ENCODE measurements around the gene EFCAB11. TPM values are rescaled to one million over a fixed set of nuclear protein-coding genes. Genes with fewer than 3 reads are reported as not detected.

EFCAB11 gene
- total and polyA plus RNA-seq, 9 of the 15 experiments (the other 6 are each of a cell fraction or from before 2014, with no cell fraction given): 13.4 to 37.9 (median 17.4) TPM

DNA sequence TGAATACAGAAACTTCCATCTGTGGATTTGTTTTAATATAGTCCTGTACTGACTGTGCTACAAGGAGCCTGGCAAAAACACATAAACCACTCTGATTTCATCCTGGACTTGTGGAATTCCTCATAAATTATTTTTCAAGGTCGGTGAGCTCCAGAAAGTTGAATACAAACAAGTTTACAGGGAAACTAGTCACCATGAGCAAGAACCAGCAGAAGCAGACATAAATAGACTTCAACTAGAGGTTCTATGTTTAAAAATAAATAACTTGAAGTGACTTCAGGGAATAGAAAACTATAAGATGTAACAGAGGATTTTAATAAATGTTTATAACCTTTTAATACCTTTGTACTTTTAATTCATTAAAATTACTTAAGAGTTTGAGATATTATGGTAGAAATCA lies 63.5 kb downstream of the EFCAB11 start:
- no TSS peak for BruUV-seq (replicated peaks)
- 7% methylated on average over 1 of the region's 1 CpG for WGBS (ENCODE audit: insufficient coverage, low coverage, missing lambda C conversion rate)
- H3K4me1 ChIP-seq (replicated peaks in 1 of 2; ENCODE audit: control insufficient read depth in 2 of 2, insufficient read depth in 2 of 2, low read length in 2 of 2): no peaks in the 10 kb centered on the region
- no peaks in the 10 kb centered on the region for H3K36me3 ChIP-seq (ENCODE audit: control insufficient read depth, insufficient read depth, low read length)
- no peak for DNase-seq (ENCODE audit: extremely low read depth in 1 of 4, low spot score in 3 of 4)
- H3K4me3 ChIP-seq: no peak overlapping the region
- H3K9me3 ChIP-seq (replicated peaks; ENCODE audit: control insufficient read depth, insufficient read depth, low read depth, low read length): no peaks in the 10 kb centered on the region
- no peaks in the 10 kb centered on the region for H4K20me1 ChIP-seq (replicated peaks; ENCODE audit: control insufficient read depth, insufficient read depth, low read length)
- H3K27me3 ChIP-seq (ENCODE audit: control insufficient read depth in 2 of 2, insufficient read depth in 2 of 2, low read length in 2 of 2): no peaks in the 10 kb centered on the region
- in situ Hi-C loops (cut with MboI): no loop called here
- ChIA-PET CTCF (ENCODE audit: low intra/inter-chr PET ratio) (no interaction called here), POLR2A (no interaction called here)
- TF ChIP-seq NRF1 (conservative IDR thresholded peaks at IDR 0.05 in 1 of 2, IDR thresholded peaks at IDR 0.05 in 1 of 2): no peak
- TF ChIP-seq ZNF41 (CRISPR knock-in tag; conservative IDR thresholded peaks at IDR 0.05): peak; percentile 94
- H3K27ac ChIP-seq (ENCODE audit: extremely low read depth, low read depth, low read length): no peak overlapping the region
- no peaks in the 10 kb centered on the region for H3K9me1 ChIP-seq (ENCODE audit: control insufficient read depth, insufficient read depth, low read length)
- H3K4me2 ChIP-seq (ENCODE audit: insufficient read depth, low read length): no peak overlapping the region
- H3K79me2 ChIP-seq (ENCODE audit: control insufficient read depth, insufficient read depth, low read length): no peaks in the 10 kb centered on the region
- no peak overlapping the region for H3K9ac ChIP-seq (ENCODE audit: insufficient read depth in 1 of 2, low read depth in 2 of 2, low read length in 2 of 2)
- H2AFZ ChIP-seq (ENCODE audit: low read depth, low read length): no peak overlapping the region
- no peak for FAIRE-seq
- ATAC-seq: no peak
- intact Hi-C loops (cut with micrococcal nuclease): no loop called here

DNA sequence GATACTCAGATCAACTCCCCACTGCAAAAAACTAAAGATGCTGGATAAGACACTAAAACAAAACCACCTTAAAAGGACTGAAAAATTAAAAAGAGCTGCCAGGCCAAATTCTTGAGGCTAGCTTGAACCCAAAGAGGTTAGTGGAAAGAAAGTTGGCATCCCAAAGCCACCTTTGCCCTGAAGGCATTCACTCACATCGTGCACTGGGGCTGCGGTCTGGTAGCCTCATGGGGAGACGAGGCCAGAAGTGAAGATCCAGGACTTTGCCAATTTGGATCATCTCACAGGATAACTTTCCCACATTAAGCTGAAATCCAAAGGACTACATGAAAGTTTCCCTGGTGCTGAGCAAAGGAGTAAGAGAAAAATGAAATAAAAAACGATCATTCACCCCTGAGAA lies 63.9 kb downstream of the EFCAB11 start:
- Histone ChIP-seq H3K4me2 (ENCODE audit: insufficient read depth, low read length) (no peak overlapping the region), H3K4me1 (replicated peaks in 1 of 2; ENCODE audit: control insufficient read depth in 2 of 2, insufficient read depth in 2 of 2, low read length in 2 of 2) (no peaks in the 10 kb centered on the region), H3K36me3 (ENCODE audit: control insufficient read depth, insufficient read depth, low read length) (no peaks in the 10 kb centered on the region), H3K9ac (ENCODE audit: insufficient read depth in 1 of 2, low read depth in 2 of 2, low read length in 2 of 2) (no peak overlapping the region), H4K20me1 (replicated peaks; ENCODE audit: control insufficient read depth, insufficient read depth, low read length) (no peaks in the 10 kb centered on the region), H3K9me1 (ENCODE audit: control insufficient read depth, insufficient read depth, low read length) (no peaks in the 10 kb centered on the region), H3K27ac (ENCODE audit: extremely low read depth, low read depth, low read length) (no peak overlapping the region), H2AFZ (ENCODE audit: low read depth, low read length) (no peak overlapping the region), H3K27me3 (ENCODE audit: control insufficient read depth in 2 of 2, insufficient read depth in 2 of 2, low read length in 2 of 2) (no peaks in the 10 kb centered on the region), H3K79me2 (ENCODE audit: control insufficient read depth, insufficient read depth, low read length) (no peaks in the 10 kb centered on the region), H3K9me3 (replicated peaks; ENCODE audit: control insufficient read depth, insufficient read depth, low read depth, low read length) (no peaks in the 10 kb centered on the region), H3K4me3 (no peak overlapping the region)
- no peak for FAIRE-seq
- no TSS peak for BruUV-seq (replicated peaks)
- DNase-seq (ENCODE audit: extremely low read depth in 1 of 4, low spot score in 3 of 4): no peak
- 36% methylated on average over 4 of the region's 4 CpGs for WGBS (ENCODE audit: insufficient coverage, low coverage, missing lambda C conversion rate)
- ChIA-PET CTCF (ENCODE audit: low intra/inter-chr PET ratio) (no interaction called here), POLR2A (no interaction called here)
- in situ Hi-C loops (cut with MboI) (no loop called here), intact Hi-C loops (cut with micrococcal nuclease) (no loop called here)
- no peak for ATAC-seq
- TF ChIP-seq CREB1 (IDR thresholded peaks at IDR 0.05) (no peak), CREB1 (CRISPR knock-in tag; IDR thresholded peaks at IDR 0.05) (no peak), ZBTB8A (IDR thresholded peaks at IDR 0.05; ENCODE audit: partially characterized antibody) (no peak), CBX2 (IDR thresholded peaks at IDR 0.05; ENCODE audit: insufficient read depth, low read length, poor library complexity, severe bottlenecking) (no peak), NCOR1 (IDR thresholded peaks at IDR 0.05) (no peak), ZC3H11A (IDR thresholded peaks at IDR 0.05; ENCODE audit: low read depth, low read length) (no peak), ETV6 (IDR thresholded peaks at IDR 0.05; ENCODE audit: borderline replicate concordance in 1 of 2, low read depth in 2 of 2, low read length in 1 of 2) (no peak), ETV6 (CRISPR knock-in tag; IDR thresholded peaks at IDR 0.05; ENCODE audit: borderline replicate concordance) (no peak), ARID2 (IDR thresholded peaks at IDR 0.05) (no peak), MCM2 (IDR thresholded peaks at IDR 0.05; ENCODE audit: low read depth) (no peak), HNRNPK (IDR thresholded peaks at IDR 0.05; ENCODE audit: low read depth, low read length, poor library complexity, severe bottlenecking) (no peak), RBM39 (optimal IDR thresholded peaks at IDR 0.05; ENCODE audit: low read depth, low read length) (no peak), HDAC1 (IDR thresholded peaks at IDR 0.05) (no peak)
- TF ChIP-seq, protein P1, sequence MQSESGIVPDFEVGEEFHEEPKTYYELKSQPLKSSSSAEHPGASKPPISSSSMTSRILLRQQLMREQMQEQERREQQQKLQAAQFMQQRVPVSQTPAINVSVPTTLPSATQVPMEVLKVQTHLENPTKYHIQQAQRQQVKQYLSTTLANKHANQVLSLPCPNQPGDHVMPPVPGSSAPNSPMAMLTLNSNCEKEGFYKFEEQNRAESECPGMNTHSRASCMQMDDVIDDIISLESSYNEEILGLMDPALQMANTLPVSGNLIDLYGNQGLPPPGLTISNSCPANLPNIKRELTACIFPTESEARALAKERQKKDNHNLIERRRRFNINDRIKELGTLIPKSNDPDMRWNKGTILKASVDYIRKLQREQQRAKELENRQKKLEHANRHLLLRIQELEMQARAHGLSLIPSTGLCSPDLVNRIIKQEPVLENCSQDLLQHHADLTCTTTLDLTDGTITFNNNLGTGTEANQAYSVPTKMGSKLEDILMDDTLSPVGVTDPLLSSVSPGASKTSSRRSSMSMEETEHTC (IDR thresholded peaks at IDR 0.05): no peak
- TF ChIP-seq, protein P2, sequence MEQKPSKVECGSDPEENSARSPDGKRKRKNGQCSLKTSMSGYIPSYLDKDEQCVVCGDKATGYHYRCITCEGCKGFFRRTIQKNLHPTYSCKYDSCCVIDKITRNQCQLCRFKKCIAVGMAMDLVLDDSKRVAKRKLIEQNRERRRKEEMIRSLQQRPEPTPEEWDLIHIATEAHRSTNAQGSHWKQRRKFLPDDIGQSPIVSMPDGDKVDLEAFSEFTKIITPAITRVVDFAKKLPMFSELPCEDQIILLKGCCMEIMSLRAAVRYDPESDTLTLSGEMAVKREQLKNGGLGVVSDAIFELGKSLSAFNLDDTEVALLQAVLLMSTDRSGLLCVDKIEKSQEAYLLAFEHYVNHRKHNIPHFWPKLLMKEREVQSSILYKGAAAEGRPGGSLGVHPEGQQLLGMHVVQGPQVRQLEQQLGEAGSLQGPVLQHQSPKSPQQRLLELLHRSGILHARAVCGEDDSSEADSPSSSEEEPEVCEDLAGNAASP (IDR thresholded peaks at IDR 0.05): no peak
